HepG2 (cell line): Measurements from ENCODE around the gene MOK. TPM values are rescaled to one million over a fixed set of nuclear protein-coding genes. Genes with fewer than 3 reads are reported as not detected.

Source experiments
- CHCHD3 ChIP-seq: sonication (generic); formaldehyde crosslinking; IDR thresholded peaks from 2 replicates; pipeline ENCODE4 v1.8.0; 2022; ENCODE audit warnings: mild to moderate bottlenecking, missing genetic modification reagents, moderate library complexity
- CREB1 ChIP-seq, 2 experiments: fragments of 450-650 bp in 1 of 2; IDR thresholded peaks; 2 replicates each; pipeline ENCODE4 v1.6.1; 2016 to 2017; ENCODE audit warnings: control low read depth in 1 of 2, mild to moderate bottlenecking in 1 of 2, missing compliant biosample characterization in 1 of 2, missing genetic modification characterization in 1 of 2
- EP300 ChIP-seq, 3 experiments: sonication (generic) in 1 of 3; formaldehyde crosslinking in 1 of 3; IDR thresholded peaks; 2 replicates each; pipeline versions ENCODE4 v1.5.1 to v1.6.1; 2011 to 2020; ENCODE audit warnings: low read depth in 2 of 3, low read length in 2 of 3, borderline replicate concordance in 1 of 3, improper control_type of control experiment in 1 of 3, mild to moderate bottlenecking in 1 of 3, missing genetic modification reagents in 1 of 3, moderate library complexity in 1 of 3
- EZH2 ChIP-seq: conservative IDR thresholded peaks from 2 replicates; pipeline ENCODE4 v1.6.1; 2012; ENCODE audit warnings: mild to moderate bottlenecking, low read depth, low read length, moderate library complexity
- HNF4G ChIP-seq, 2 experiments: sonication (generic) in 1 of 2; formaldehyde crosslinking in 1 of 2; IDR thresholded peaks; 2 replicates each; pipeline versions ENCODE4 v1.4.0 to v1.6.1; 2011 to 2020; ENCODE audit warnings: borderline replicate concordance in 2 of 2, low read depth in 2 of 2, mild to moderate bottlenecking in 2 of 2, low read length in 1 of 2, missing genetic modification reagents in 1 of 2, moderate library complexity in 1 of 2
- KDM5A ChIP-seq: fragments of 200-600 bp; sonication (generic); IDR thresholded peaks from 2 replicates; pipeline ENCODE4 v1.7.0; 2018; ENCODE audit warnings: antibody characterized with exemption, mild to moderate bottlenecking, low read length, borderline replicate concordance
- KLF11 ChIP-seq: IDR thresholded peaks from 2 replicates; pipeline ENCODE4 v1.6.1; 2016; ENCODE audit warnings: missing compliant biosample characterization
- KMT2A ChIP-seq: sonication (generic); formaldehyde crosslinking; IDR thresholded peaks from 2 replicates; pipeline ENCODE4 v1.4.0; 2020; ENCODE audit warnings: missing genetic modification reagents
- SOX6 ChIP-seq, 2 experiments: fragments of 450-650 bp in 1 of 2; sonication (generic) in 1 of 2; formaldehyde crosslinking in 1 of 2; IDR thresholded peaks; 2 replicates each; pipeline versions ENCODE4 v1.4.0 to v1.6.1; 2017 to 2020; ENCODE audit warnings: antibody characterized with exemption in 1 of 2, mild to moderate bottlenecking in 1 of 2, missing genetic modification reagents in 1 of 2
- SPEN ChIP-seq: sonication (generic); formaldehyde crosslinking; IDR thresholded peaks from 2 replicates; pipeline ENCODE4 v1.5.1; 2020; ENCODE audit warnings: low read depth, mild to moderate bottlenecking, missing genetic modification reagents
- ZMYM2 ChIP-seq: sonication (generic); formaldehyde crosslinking; IDR thresholded peaks from 2 replicates; pipeline ENCODE4 v1.8.0; 2022; ENCODE audit warnings: mild to moderate bottlenecking, missing genetic modification reagents
- ZNF142 ChIP-seq: sonication (generic); formaldehyde crosslinking; IDR thresholded peaks from 2 replicates; pipeline ENCODE4 v1.4.0; 2020; ENCODE audit warnings: missing genetic modification reagents
- ZNF512B ChIP-seq: sonication (generic); formaldehyde crosslinking; IDR thresholded peaks from 2 replicates; pipeline ENCODE4 v1.5.1; 2020; ENCODE audit warnings: missing genetic modification reagents, mild to moderate bottlenecking, borderline replicate concordance
- ZNF883 ChIP-seq: sonication (generic); formaldehyde crosslinking; IDR thresholded peaks from 2 replicates; pipeline ENCODE4 v1.5.1; 2020; ENCODE audit warnings: mild to moderate bottlenecking, missing genetic modification reagents; ENCODE audit errors: not compliant biosample characterization
- polyA plus RNA-seq, 8 experiments: library from polyadenylated mRNA; depleted of rRNA in 3 of 8; stranded (reverse) in 7 of 8; unstranded in 1 of 8; fragments of >200 nt; fragmentation: Illumina TruSeq in 4 of 8; extraction: Trizol in 4 of 8; gene quantifications; 2 replicates each; pipeline versions ENCODE4 v1.2.1 to v1.2.3, GENCODE V29; 2011 to 2016; ENCODE audit warnings: low read depth in 4 of 8, missing spikeins in 1 of 8, mixed read lengths in 1 of 8; ENCODE audit not compliant: insufficient read depth in 1 of 8
- total RNA-seq, 5 experiments: library from RNA; depleted of rRNA; stranded (reverse); fragments of >200 nt; fragmentation: Illumina TruSeq; extraction: Trizol; gene quantifications; 2 replicates each; pipeline ENCODE4 v1.2.3, GENCODE V29; 2016; ENCODE audit warnings: low read depth in 1 of 5

The MOK gene
- total and polyA plus RNA-seq, 2 of the 13 experiments (the other 11 are each of a cell fraction or from before 2014, with no cell fraction given): 15.3 to 16.9 TPM

- no peak for TF ChIP-seq SOX6 (IDR thresholded peaks at IDR 0.05)
- TF ChIP-seq SOX6 (CRISPR knock-in tag; IDR thresholded peaks at IDR 0.05): peak; percentile 72
- no peak for TF ChIP-seq ZNF142 (CRISPR knock-in tag)
- TF ChIP-seq ZNF883 (CRISPR knock-in tag): peak; percentile 41
- 0 out of 2 replicates have a peak, but pooled peaks have one; percentile 4 for TF ChIP-seq ZNF512B (CRISPR knock-in tag)
- TF ChIP-seq CHCHD3: no peak
- peak; percentile 64 for TF ChIP-seq CREB1 (IDR thresholded peaks at IDR 0.05)
- peak; percentile 80 for TF ChIP-seq CREB1 (CRISPR knock-in tag; IDR thresholded peaks at IDR 0.05)
- 0 out of 2 replicates have a peak, but pooled peaks have one; percentile 58 for TF ChIP-seq KLF11 (CRISPR knock-in tag)
- TF ChIP-seq SPEN (CRISPR knock-in tag): no peak; the same call in 1 of the 2 replicates
- TF ChIP-seq HNF4G (IDR thresholded peaks at IDR 0.05; ENCODE audit: borderline replicate concordance, low read depth, low read length): 0 out of 2 replicates have a peak, but pooled peaks have one; percentile 25
- TF ChIP-seq HNF4G (CRISPR knock-in tag; IDR thresholded peaks at IDR 0.05; ENCODE audit: borderline replicate concordance, low read depth): no peak
- 0 out of 2 replicates have a peak, but pooled peaks have one; percentile 17 for TF ChIP-seq KDM5A
- peak; percentile 18 to 54; a peak in 2 of 4 replicates for TF ChIP-seq EP300 (IDR thresholded peaks at IDR 0.05; ENCODE audit: low read depth in 2 of 2, low read length in 2 of 2)
- TF ChIP-seq EP300 (CRISPR knock-in tag; IDR thresholded peaks at IDR 0.05; ENCODE audit: borderline replicate concordance): no peak
- peak; percentile 26; the same call in 1 of the 2 replicates for TF ChIP-seq KMT2A (CRISPR knock-in tag)
- peak; percentile 46; the same call in 1 of the 2 replicates for TF ChIP-seq ZMYM2 (CRISPR knock-in tag)
- TF ChIP-seq EZH2: no peak
These were observed 12.0 kb upstream of the MOK start (continued) for GRCh38 chr14:102316743-102317563.
